K562 (cell line): ENCODE measurements around the gene PLPP4.

Experiments used
- MCM7 ChIP-seq, 2 experiments: fragments of 450-650 bp; IDR thresholded peaks; 2 replicates each; pipeline ENCODE4 v1.6.1; 2016 to 2018
- POLR2A ChIP-seq: fragments of 450-650 bp; conservative IDR thresholded peaks from 2 replicates; pipeline ENCODE4 v1.6.1; 2016
- TF ChIP-seq, protein P1 (sequence below): sonication (generic); formaldehyde crosslinking; IDR thresholded peaks from 2 replicates; pipeline ENCODE4 v1.9.0; 2022; ENCODE audit warnings: mild to moderate bottlenecking, missing genetic modification reagents

DNA sequence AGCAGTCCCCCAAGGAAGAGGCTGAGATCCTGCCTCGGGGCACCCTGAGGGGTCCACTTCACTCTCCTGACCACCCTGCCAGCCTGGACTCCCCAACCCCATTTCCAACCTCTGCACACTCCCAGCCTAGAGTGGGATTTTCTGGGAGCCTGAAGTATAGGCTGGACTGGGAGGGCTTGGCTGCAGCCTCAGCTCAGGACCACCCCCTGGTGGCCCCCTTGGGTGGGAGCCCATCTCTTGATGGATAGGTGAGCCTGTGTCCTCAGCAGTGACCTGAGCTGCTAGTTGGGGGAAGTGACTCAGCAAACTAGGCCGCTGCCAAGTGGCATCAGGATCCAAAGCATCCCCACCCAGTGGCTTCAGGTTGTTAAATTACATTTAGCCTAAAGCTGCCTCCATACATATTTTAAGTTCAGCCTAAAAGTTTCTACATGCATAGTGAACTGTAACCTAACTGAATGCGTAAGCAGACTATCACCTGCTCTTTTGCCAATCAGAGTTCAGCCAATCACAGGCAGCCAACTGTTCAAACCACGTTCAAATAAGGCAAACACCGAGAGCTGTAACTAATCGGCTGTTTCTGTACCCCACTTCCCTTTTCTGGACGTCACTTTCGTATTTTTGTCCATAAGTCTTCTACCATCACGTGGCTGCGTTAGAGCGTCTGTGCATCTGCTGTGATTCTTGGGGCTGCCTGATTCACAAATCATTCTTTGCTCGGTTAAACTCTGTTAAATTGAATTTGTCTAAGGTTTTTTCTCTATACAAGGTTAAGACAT, 144.0 kb downstream of the PLPP4 start:
- TF ChIP-seq POLR2A: no peak
- TF ChIP-seq MCM7 (IDR thresholded peaks at IDR 0.05): no peak
- TF ChIP-seq, protein P1, sequence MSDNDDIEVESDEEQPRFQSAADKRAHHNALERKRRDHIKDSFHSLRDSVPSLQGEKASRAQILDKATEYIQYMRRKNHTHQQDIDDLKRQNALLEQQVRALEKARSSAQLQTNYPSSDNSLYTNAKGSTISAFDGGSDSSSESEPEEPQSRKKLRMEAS (CRISPR knock-in tag): no peak
